ENCODE results near the gene RAP1GDS1.
"Not testable (repeated sequence)": the region's sequence is repeated elsewhere in the genome, so short reads cannot be mapped to it uniquely, and the experiment has no call there.

Gene RAP1GDS1

DNA sequence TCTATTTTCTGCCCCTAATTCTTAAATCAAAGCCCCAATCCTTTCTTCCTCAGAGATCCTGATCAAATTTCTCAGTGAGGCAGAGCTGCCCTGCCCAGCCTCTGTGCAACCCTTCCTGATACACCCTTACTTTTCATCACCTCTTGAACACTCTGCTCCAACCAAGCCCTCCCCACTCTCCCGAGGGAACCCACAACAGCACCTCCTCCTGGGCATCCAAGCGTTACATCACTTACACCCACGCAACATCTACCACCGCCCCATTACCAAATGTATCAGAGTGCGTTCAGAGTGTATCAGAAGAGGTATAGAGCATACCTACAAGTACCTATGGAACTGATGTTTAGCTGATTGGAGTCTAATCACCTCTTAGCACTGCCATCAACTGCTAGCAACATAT, 186.5 kb downstream of the RAP1GDS1 start:
- H3K27ac ChIP-seq = no peak overlapping the region
- H3K27me3 ChIP-seq (ENCODE audit: insufficient read depth, low read depth, severe bottlenecking) = no peaks in the 10 kb centered on the region
- peaks cover 3% of the 10 kb centered on the region for H3K9me3 ChIP-seq (ENCODE audit: severe bottlenecking)
- TF ChIP-seq, protein P1, sequence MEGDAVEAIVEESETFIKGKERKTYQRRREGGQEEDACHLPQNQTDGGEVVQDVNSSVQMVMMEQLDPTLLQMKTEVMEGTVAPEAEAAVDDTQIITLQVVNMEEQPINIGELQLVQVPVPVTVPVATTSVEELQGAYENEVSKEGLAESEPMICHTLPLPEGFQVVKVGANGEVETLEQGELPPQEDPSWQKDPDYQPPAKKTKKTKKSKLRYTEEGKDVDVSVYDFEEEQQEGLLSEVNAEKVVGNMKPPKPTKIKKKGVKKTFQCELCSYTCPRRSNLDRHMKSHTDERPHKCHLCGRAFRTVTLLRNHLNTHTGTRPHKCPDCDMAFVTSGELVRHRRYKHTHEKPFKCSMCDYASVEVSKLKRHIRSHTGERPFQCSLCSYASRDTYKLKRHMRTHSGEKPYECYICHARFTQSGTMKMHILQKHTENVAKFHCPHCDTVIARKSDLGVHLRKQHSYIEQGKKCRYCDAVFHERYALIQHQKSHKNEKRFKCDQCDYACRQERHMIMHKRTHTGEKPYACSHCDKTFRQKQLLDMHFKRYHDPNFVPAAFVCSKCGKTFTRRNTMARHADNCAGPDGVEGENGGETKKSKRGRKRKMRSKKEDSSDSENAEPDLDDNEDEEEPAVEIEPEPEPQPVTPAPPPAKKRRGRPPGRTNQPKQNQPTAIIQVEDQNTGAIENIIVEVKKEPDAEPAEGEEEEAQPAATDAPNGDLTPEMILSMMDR (IDR thresholded peaks at IDR 0.05; ENCODE audit: low read depth, low read length) = 0 out of 2 replicates have a peak, but pooled peaks have one; percentile 33
- peaks cover 8% of the 10 kb centered on the region for H3K36me3 ChIP-seq
- H3K4me3 ChIP-seq (ENCODE audit: low read depth, low read length) = no peak overlapping the region
- no peak for DNase-seq

DNA sequence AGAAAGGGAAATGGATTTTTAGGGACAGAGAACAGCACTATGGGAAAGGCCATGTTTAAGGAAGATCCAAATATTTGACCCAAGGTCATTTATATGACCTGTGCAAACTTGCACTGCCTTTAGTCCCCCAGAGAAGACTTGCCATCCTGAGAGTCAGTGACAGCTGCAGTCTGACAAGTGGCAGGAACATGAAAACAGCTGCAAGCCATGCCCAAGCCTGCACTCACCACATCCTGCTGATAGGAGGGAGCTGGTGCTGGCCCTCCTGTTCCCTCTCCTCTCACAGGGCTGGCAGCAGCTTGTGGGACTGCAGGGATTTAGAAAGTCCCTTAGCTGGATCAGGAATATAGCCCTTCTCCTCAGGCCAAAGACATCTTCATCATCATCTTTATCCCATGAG, 187.7 kb downstream of the RAP1GDS1 start:
- Histone ChIP-seq H3K9me3 (ENCODE audit: severe bottlenecking) (peaks cover 3% of the 10 kb centered on the region), H3K27ac (no peak overlapping the region), H3K4me3 (ENCODE audit: low read depth, low read length) (no peak overlapping the region), H3K27me3 (ENCODE audit: insufficient read depth, low read depth, severe bottlenecking) (no peaks in the 10 kb centered on the region), H3K36me3 (no peaks in the 10 kb centered on the region)
- TF ChIP-seq, protein P1 (IDR thresholded peaks at IDR 0.05; ENCODE audit: low read depth, low read length) = no peak
- DNase-seq = no peak

DNA sequence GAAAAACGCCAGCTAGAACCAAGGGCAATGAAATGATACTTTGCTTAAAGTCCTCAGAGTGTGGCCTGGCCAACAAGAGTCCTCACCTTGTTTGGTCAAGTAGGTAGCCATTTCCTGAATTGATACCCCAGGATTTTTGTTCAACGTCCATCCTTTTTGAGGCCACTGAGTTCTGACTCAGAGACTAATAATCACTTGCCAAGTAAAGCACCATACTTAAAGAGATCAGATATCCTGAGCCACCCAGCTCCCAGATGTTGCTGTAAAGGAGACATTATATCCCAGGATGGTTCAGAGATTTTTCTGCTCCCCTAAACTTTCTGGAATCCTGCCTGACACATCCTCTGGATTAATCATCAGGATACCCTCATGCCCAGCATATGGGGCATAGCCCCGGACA, 190.9 kb downstream of the RAP1GDS1 start:
- H3K27ac ChIP-seq = no peak overlapping the region
- no peaks in the 10 kb centered on the region for H3K36me3 ChIP-seq
- TF ChIP-seq, protein P1 (IDR thresholded peaks at IDR 0.05; ENCODE audit: low read depth, low read length) = no peak
- peaks cover 3% of the 10 kb centered on the region for H3K9me3 ChIP-seq (ENCODE audit: severe bottlenecking)
- no peaks in the 10 kb centered on the region for H3K27me3 ChIP-seq (ENCODE audit: insufficient read depth, low read depth, severe bottlenecking)
- DNase-seq = no peak
- no peak overlapping the region for H3K4me3 ChIP-seq (ENCODE audit: low read depth, low read length)

DNA sequence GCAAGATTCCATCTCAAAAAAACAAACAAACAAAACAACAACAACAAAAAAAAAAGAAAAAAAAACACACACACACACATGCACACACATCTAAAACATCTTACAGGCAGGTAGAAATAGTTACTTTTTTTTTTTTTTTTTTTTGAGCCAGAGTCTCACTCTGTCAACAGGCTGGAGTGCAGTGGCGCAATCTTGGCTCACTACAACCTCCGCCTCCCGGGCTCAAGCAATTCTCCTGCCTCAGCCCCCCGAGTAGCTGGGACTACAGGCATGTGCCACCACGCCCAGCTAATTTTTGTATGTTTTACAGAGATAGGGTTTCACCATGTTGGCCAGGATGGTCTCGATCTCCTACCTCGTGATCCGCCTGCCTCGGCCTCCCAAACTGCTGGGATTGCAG, 196.2 kb downstream of the RAP1GDS1 start:
- not testable (repeated sequence) for H3K9me3 ChIP-seq (ENCODE audit: severe bottlenecking); H3K4me3 ChIP-seq (ENCODE audit: low read depth, low read length); H3K27ac ChIP-seq; H3K27me3 ChIP-seq (ENCODE audit: insufficient read depth, low read depth, severe bottlenecking); H3K36me3 ChIP-seq; DNase-seq

DNA sequence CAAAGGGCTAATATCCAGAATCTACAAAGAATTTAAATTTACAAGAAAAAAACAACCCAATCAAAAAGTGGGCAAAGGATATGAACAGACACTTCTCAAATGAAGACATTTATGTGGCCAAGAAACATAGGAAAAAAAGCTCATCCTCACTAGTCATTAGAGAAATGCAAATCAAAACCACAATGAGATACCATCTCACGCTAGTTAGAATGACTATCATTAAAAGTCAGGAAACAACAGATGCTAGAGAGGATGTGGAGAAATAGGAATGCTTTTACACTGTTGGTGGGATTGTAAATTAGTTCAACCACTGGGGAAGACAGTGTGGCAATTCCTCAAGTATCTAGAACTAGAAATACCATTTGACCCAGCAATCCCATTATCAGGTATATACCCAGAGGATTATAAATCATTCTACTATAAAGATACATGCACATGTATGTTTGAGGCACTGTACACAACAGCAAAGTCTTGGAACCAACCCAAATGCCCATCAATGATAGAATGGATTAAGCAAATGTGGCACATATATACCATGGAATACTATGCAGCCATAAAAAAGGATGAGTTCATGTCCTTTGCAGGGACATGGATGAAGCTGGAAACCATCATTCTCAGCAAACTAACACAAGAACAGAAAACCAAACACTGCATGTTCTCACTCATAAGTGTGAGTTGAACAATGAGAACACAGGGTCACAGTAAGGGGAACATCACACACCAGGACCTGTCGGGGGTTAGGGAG, 200.1 kb downstream of the RAP1GDS1 start:
- H3K9me3 ChIP-seq (ENCODE audit: severe bottlenecking); DNase-seq; H3K36me3 ChIP-seq; H3K27ac ChIP-seq; H3K4me3 ChIP-seq (ENCODE audit: low read depth, low read length); H3K27me3 ChIP-seq (ENCODE audit: insufficient read depth, low read depth, severe bottlenecking): not testable (repeated sequence)

DNA sequence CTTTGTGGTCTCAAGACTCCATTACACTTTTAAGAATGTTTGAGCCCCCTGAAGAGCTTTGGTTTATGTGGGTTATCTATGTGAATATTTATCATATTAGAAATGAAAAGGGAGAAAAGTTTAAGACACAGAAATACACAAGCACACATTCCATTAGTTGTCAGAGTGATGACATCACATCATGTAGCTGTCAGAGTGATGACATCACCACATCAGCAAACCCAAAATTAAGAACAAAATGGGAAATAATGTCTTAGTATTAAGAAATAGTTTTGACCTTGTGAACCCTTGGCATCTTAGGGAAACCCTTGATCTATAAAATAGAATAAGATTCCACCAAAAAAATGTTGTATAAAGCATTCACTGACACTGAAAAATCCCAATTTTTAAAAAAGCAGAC, 201.3 kb downstream of the RAP1GDS1 start:
- Histone ChIP-seq H3K27me3 (ENCODE audit: insufficient read depth, low read depth, severe bottlenecking) (no peaks in the 10 kb centered on the region), H3K27ac (no peak overlapping the region), H3K9me3 (ENCODE audit: severe bottlenecking) (peaks cover 4% of the 10 kb centered on the region), H3K4me3 (ENCODE audit: low read depth, low read length) (no peak overlapping the region), H3K36me3 (no peaks in the 10 kb centered on the region)
- TF ChIP-seq, protein P1 (IDR thresholded peaks at IDR 0.05; ENCODE audit: low read depth, low read length) = no peak
- DNase-seq = no peak
